ENCODE measurements around the gene RARA. TPM values are rescaled to one million over a fixed set of nuclear protein-coding genes. Genes with fewer than 3 reads are reported as not detected.

The RARA gene
- total and polyA plus RNA-seq, 8 donors = 6.8 to 19.7 (median 11.6) TPM

GRCh38 chr17:40287494-40288369 is 21.2 kb upstream of the RARA start, which contains the start of gene CDC6:
CDC6 (plus strand) TSS chr17:40287879; CDS start chr17:40289421, 1,542 bp downstream.
- ATAC-seq = peak; percentile 95 to 98 (median 96)
- H3K9me3 ChIP-seq = no peaks in the 10 kb centered on the region
- H3K4me3 ChIP-seq = peak within 1 kb of the TSS; percentile 33 to 70 (median 42)
- no peak within 1 kb of the TSS for H3K27ac ChIP-seq
- no peak for TF ChIP-seq CTCF (IDR thresholded peaks at IDR 0.05)
- peak; percentile 95 to 99 (median 98) for DNase-seq
- H3K36me3 ChIP-seq = no peaks in the 10 kb centered on the region
- H3K27me3 ChIP-seq = no peaks in the 10 kb centered on the region
- intact Hi-C loops (cut with DNase I) = loop anchor here in 2 of 3 donors (5.0 to 10.0 kb wide), 2 partner anchors 70 to 83 kb away; partner anchors contain the start of gene WIPF2 (in 1 of the 2)
- WGBS, 2 donors = 0% methylated on average over 47 of the region's 47 CpGs
- peak; percentile 94 for FAIRE-seq
- peaks cover 0 to 5% (median 5%) of the 10 kb centered on the region in 3 donors for H3K4me1 ChIP-seq

GRCh38 chr17:40290629-40291280 is 18.2 kb upstream of the RARA start:
- Histone ChIP-seq H3K4me1 (peaks cover 0 to 17% (median 0%) of the 10 kb centered on the region in 3 donors), H3K36me3 (no peaks in the 10 kb centered on the region), H3K4me3 (no peak overlapping the region), H3K27ac (no peak overlapping the region), H3K9me3 (no peaks in the 10 kb centered on the region), H3K27me3 (no peaks in the 10 kb centered on the region)
- intact Hi-C loops (cut with DNase I) = loop anchor here in 1 of 3 donors (5.0 kb wide), 1 partner anchor 88 kb away; no protein-coding TSS in a partner anchor
- DNase-seq = peak in 2 of 6 donors; percentile 33 to 55
- TF ChIP-seq CTCF (IDR thresholded peaks at IDR 0.05) = peak in 3 of 4 donors; percentile 32 to 38 (median 32)
- WGBS, 2 donors = 50 to 54% methylated on average over 4 of the region's 4 CpGs
- FAIRE-seq = no peak
- peak in 1 of 4 donors; percentile 15 for ATAC-seq

- Histone ChIP-seq H3K4me3 (no peak overlapping the region), H3K36me3 (no peaks in the 10 kb centered on the region), H3K27me3 (no peaks in the 10 kb centered on the region), H3K9me3 (no peaks in the 10 kb centered on the region), H3K4me1 (peaks cover 0 to 20% (median 0%) of the 10 kb centered on the region in 3 donors), H3K27ac (no peak overlapping the region)
- DNase-seq (no peak), FAIRE-seq (no peak), ATAC-seq (no peak)
- 89 to 95% methylated on average over 2 of the region's 2 CpGs for WGBS, 2 donors
- intact Hi-C loops (cut with DNase I) = loop anchor here in 1 of 3 donors (5.0 kb wide), 1 partner anchor 89 kb away; no protein-coding TSS in a partner anchor
- no peak for TF ChIP-seq CTCF (IDR thresholded peaks at IDR 0.05)
Measured at GRCh38 chr17:40291281-40291664, 17.7 kb upstream of the RARA start.

- Histone ChIP-seq H3K27ac (peak overlapping the region in 2 of 4 donors; percentile 14 to 46), H3K4me3 (no peak overlapping the region), H3K9me3 (no peaks in the 10 kb centered on the region), H3K4me1 (peaks cover 0 to 20% (median 0%) of the 10 kb centered on the region in 3 donors), H3K27me3 (no peaks in the 10 kb centered on the region), H3K36me3 (no peaks in the 10 kb centered on the region)
- no peak for TF ChIP-seq CTCF (IDR thresholded peaks at IDR 0.05)
- DNase-seq (no peak), ATAC-seq (peak in 2 of 4 donors; percentile 34 to 44), FAIRE-seq (no peak)
- intact Hi-C loops (cut with DNase I) = loop anchor here in 1 of 3 donors (5.0 kb wide), 1 partner anchor 91 kb away; no protein-coding TSS in a partner anchor
- 75 to 81% methylated on average over 1 of the region's 1 CpG for WGBS, 2 donors
Measured at GRCh38 chr17:40293363-40293762, 15.6 kb upstream of the RARA start.

Measured in pancreas (tissue), 10 donors.